Measurements from ENCODE around the gene PTPRC.

Gene PTPRC

DNA sequence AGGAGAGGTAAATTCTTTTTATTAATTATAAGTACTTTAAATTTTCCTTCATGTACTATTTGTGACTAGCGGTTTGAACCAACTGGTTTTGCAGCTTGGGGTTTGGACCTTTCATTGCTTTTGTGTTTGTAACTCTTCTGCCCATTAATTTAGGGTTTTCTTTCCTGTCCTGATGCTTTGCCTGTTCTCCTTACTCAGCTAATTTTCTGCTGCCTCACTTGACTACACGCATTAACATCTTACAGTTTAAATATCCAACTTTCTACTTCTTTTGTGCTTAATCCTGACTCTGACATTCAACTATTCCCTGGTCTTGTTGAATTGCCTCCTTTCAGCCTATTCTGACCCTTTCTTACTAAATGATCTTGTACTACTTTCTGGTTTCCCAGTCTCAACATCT is 135.6 kb downstream of the PTPRC start:
- H3K27ac ChIP-seq = no peak overlapping the region
- TF ChIP-seq, protein P1, sequence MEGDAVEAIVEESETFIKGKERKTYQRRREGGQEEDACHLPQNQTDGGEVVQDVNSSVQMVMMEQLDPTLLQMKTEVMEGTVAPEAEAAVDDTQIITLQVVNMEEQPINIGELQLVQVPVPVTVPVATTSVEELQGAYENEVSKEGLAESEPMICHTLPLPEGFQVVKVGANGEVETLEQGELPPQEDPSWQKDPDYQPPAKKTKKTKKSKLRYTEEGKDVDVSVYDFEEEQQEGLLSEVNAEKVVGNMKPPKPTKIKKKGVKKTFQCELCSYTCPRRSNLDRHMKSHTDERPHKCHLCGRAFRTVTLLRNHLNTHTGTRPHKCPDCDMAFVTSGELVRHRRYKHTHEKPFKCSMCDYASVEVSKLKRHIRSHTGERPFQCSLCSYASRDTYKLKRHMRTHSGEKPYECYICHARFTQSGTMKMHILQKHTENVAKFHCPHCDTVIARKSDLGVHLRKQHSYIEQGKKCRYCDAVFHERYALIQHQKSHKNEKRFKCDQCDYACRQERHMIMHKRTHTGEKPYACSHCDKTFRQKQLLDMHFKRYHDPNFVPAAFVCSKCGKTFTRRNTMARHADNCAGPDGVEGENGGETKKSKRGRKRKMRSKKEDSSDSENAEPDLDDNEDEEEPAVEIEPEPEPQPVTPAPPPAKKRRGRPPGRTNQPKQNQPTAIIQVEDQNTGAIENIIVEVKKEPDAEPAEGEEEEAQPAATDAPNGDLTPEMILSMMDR (conservative IDR thresholded peaks at IDR 0.05) = no peak

DNA sequence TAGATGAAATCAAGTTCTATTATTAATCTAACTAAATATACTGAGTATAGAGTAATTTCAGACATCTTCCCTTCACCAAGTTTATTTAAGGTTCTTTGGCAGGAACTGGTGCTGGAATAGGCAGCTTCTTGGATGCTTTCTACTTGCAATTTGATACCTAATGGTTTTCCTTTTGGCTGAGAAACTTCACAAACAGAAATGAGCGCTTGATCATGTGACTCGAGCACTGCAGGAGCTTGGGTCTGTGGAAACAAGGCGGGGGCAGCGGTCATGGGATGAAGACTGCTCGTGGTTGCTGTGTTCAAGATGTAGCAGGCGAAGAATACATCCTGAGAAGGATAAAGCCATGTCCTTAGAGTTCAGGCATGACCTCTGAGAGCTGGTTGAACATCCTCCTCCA is 136.8 kb downstream of the PTPRC start:
- TF ChIP-seq, protein P1 (conservative IDR thresholded peaks at IDR 0.05) = no peak

DNA sequence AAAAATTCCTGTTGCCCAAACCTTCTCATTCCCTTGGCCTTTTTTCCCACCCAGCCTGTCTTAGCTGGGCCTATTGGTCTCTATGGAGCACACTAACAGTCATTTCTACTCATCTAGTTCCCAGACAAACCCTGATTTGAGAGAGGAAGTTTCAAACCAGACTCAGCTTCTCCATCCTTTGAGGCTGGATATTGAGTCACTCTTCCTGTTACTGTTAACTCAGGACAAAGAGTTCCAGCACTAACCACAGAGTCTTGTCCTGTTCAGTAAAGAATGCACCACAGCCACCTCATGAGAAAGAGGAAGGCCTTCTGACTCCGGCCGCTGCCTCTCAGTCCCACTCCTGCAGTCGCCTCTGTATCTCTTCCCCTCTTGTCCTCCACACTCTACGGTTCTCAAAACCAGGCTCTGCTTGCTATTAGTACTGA is 137.8 kb downstream of the PTPRC start:
- no peak overlapping the region for H3K27ac ChIP-seq
- TF ChIP-seq, protein P1 (conservative IDR thresholded peaks at IDR 0.05) = no peak

More for the DNA sequence above, 136.8 kb downstream of the PTPRC start:
- H3K27ac ChIP-seq = no peak overlapping the region

DNA sequence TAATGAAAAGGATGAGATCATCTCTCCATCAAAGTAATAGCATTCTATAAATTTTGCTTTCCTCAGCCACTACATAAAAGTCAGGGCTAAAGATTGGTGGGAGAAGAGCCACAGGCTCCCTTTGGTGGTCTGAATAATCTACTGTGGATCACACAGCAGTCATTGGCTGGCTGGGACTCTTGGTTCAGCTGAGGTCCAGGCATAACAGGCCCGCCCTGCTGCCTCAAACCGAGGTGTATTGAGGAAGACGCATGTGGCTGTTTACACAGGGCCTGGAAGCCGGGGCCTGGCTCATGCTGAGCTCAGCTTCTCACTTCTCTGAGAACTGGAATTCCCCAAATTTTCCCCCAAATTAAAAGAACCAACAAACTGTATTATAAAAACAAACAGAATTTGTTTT is 139.2 kb downstream of the PTPRC start:
- H3K27ac ChIP-seq = no peak overlapping the region
- TF ChIP-seq, protein P1 (conservative IDR thresholded peaks at IDR 0.05) = no peak

DNA sequence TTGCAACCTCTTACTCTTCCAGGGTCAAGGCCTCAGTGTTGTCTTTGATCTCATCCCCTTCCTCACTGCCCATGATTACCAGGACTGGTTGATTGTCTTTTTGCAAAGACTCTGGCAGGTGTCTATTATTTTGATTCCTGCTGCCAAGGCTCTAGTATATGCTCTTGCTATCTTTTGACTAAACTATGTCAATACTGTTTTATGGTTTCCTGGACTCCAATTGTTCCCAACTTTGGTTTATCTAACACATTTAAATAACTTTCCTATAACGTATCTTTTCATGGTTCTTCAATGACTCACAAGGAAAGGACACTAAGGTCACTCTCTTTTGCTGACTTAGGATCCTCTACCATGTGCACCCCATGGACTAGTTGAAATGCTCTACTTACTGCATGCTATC is 141.5 kb downstream of the PTPRC start:
- TF ChIP-seq, protein P1 (conservative IDR thresholded peaks at IDR 0.05) = no peak
- no peak overlapping the region for H3K27ac ChIP-seq

DNA sequence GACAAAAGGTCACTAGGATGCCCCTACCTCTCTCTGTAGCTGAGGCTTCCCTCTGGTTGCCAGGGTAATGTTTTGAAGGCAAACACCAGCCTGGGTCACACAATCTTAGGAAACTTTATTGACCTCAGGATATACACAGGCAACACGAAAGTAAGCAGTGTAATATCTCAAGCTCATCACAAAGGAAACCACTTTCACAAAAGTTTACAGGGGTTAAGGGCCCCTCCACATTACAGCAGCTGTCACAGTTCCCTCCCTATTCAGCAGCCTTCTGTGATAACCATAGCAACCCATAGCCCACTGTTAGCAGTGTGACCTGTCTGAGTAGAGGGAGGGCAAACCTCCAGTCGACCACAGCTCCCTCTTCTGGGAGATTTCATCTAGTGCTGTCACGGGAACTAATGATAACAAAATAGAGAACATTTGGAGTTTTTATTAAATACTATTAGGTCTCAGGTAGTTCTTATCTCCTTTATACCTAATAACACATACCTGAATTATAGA is 149.8 kb downstream of the PTPRC start:
- H3K27ac ChIP-seq = no peak overlapping the region
- TF ChIP-seq, protein P1 (conservative IDR thresholded peaks at IDR 0.05) = peak; percentile 13; the same call in 1 of the 2 replicates

DNA sequence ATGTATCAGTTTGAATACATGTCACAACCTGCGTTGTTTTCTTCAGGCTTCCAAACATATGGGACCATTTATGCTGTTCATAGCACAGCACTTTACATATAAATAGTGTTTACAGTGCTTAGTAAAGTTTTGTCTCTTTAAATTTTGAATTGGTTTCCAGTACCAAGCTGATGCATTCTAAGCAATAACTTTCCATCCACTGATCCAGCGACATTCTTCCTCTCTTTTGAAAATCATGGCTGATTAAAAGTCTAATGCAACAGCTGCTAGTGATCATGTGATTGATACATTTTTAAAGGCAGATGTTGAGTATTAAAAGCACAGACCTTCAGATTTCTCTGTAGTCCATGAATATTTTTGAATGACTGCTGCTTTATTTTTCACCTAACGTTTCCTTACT is 154.9 kb downstream of the PTPRC start:
- no peak overlapping the region for H3K27ac ChIP-seq
- TF ChIP-seq, protein P1 (conservative IDR thresholded peaks at IDR 0.05) = no peak

Measured in VCaP (cell line).